ENCODE results near the gene BAIAP3. TPM values are rescaled to one million over a fixed set of nuclear protein-coding genes. Genes with fewer than 3 reads are reported as not detected.

The BAIAP3 gene
- polyA plus RNA-seq, 3 donors from 2014 or later = 1.9 to 4.0 TPM; not detected in 1

GRCh38 chr16:1315081-1316032, 18.1 kb upstream of the BAIAP3 start:
- no peak overlapping the region for H3K27ac Mint-ChIP-seq
- no peaks in the 10 kb centered on the region for H3K9me3 Mint-ChIP-seq
- peaks cover 4 to 8% (median 7%) of the 10 kb centered on the region in 3 donors for H3K27me3 Mint-ChIP-seq (ENCODE audit: low read depth in 3 of 3)
- peaks cover 8 to 33% (median 9%) of the 10 kb centered on the region in 3 donors for H3K36me3 Mint-ChIP-seq
- no peak for DNase-seq
- no peak overlapping the region for H3K4me3 Mint-ChIP-seq
- H3K4me1 Mint-ChIP-seq = peaks cover 24 to 38% of the 10 kb centered on the region in 2 donors

- Mint-ChIP-seq H3K9me3 (no peaks in the 10 kb centered on the region), H3K27me3 (ENCODE audit: low read depth in 3 of 3) (peaks cover 4 to 8% (median 6%) of the 10 kb centered on the region in 3 donors), H3K36me3 (peaks cover 8 to 34% (median 9%) of the 10 kb centered on the region in 3 donors), H3K4me1 (peaks cover 17 to 31% of the 10 kb centered on the region in 2 donors), H3K4me3 (no peak overlapping the region), H3K27ac (no peak overlapping the region)
- DNase-seq = no peak
Observed at GRCh38 chr16:1316033-1316405, 17.4 kb upstream of the BAIAP3 start.

- H3K4me1 Mint-ChIP-seq = peaks cover 7 to 18% of the 10 kb centered on the region in 2 donors
- DNase-seq = no peak
- H3K36me3 Mint-ChIP-seq = peaks cover 8 to 34% (median 9%) of the 10 kb centered on the region in 3 donors
- no peak overlapping the region for H3K4me3 Mint-ChIP-seq
- no peaks in the 10 kb centered on the region for H3K9me3 Mint-ChIP-seq
- no peak overlapping the region for H3K27ac Mint-ChIP-seq
- peaks cover 4 to 13% (median 7%) of the 10 kb centered on the region in 3 donors for H3K27me3 Mint-ChIP-seq (ENCODE audit: low read depth in 3 of 3)
Observed at GRCh38 chr16:1317479-1318267, 15.8 kb upstream of the BAIAP3 start.

DNA sequence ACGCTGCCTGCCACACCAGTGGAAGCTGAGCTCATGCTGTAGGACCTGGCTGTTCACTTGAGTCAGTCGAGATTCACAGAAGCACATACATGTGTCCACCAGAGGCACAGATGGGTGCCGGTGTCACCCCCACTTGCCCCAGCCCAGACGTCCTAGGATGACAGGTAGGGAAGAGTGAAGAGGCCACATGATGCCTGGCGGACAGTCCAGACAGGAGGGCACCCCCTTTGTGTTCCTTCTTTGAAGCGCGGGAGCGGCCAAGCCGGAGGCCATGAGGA, 15.2 kb upstream of the BAIAP3 start:
- no peak for DNase-seq
- Mint-ChIP-seq H3K4me3 (no peak overlapping the region), H3K36me3 (peaks cover 8 to 34% (median 9%) of the 10 kb centered on the region in 3 donors), H3K27ac (peak overlapping the region in 2 of 6 donors; percentile 46 to 62), H3K27me3 (ENCODE audit: low read depth in 3 of 3) (peaks cover 4 to 14% (median 5%) of the 10 kb centered on the region in 3 donors), H3K4me1 (peaks cover 1 to 13% of the 10 kb centered on the region in 2 donors), H3K9me3 (no peaks in the 10 kb centered on the region)

DNA sequence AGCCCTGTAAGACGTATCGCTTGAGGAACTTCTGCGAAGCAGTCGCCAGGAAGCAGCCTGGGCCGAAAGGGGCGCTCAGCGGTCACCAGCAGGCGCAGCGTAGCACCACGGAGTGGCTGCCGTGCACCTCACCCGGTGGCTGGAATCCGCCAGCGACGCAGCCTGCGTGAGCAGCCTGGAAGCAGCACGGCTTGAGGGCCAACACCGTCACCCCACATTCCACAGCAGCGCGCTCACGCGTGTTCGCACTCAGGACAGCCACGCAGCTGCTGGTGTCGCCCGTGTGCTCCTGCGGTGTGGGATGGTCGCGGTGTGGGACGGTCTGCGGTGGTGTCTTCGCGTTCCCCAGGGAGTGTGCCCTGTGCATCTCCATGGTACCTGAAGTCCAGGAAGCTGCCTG, 14.4 kb upstream of the BAIAP3 start:
- H3K36me3 Mint-ChIP-seq = peaks cover 8 to 34% (median 9%) of the 10 kb centered on the region in 3 donors
- H3K9me3 Mint-ChIP-seq = no peaks in the 10 kb centered on the region
- no peak overlapping the region for H3K27ac Mint-ChIP-seq
- no peak for DNase-seq
- peaks cover 0 to 12% of the 10 kb centered on the region in 2 donors for H3K4me1 Mint-ChIP-seq
- H3K27me3 Mint-ChIP-seq (ENCODE audit: low read depth in 3 of 3) = peaks cover 4 to 16% (median 5%) of the 10 kb centered on the region in 3 donors
- H3K4me3 Mint-ChIP-seq = no peak overlapping the region

DNA sequence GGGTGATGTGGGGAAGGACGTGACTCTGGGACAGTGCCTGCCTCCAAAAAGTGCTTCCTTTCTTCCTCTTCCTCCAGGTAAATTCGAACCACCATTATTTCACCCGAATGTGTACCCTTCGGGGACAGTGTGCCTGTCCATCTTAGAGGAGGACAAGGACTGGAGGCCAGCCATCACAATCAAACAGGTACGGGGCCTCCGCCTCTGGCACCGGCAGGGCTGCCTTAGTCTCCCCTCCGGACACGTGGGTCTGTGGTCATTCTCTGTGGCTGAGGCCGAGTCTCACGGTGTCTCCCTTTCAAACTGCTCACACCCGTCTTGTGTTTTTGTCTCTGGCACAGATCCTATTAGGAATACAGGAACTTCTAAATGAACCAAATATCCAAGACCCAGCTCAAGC, 13.3 kb upstream of the BAIAP3 start:
- Mint-ChIP-seq H3K27ac (peak overlapping the region in 1 of 6 donors; percentile 57), H3K27me3 (ENCODE audit: low read depth in 3 of 3) (peaks cover 2 to 18% (median 10%) of the 10 kb centered on the region in 3 donors), H3K4me3 (no peak overlapping the region), H3K4me1 (peaks cover 0 to 4% of the 10 kb centered on the region in 2 donors), H3K9me3 (no peaks in the 10 kb centered on the region), H3K36me3 (peaks cover 8 to 34% (median 9%) of the 10 kb centered on the region in 3 donors)
- no peak for DNase-seq

- Mint-ChIP-seq H3K4me1 (peaks cover 0 to 2% of the 10 kb centered on the region in 2 donors), H3K9me3 (no peaks in the 10 kb centered on the region), H3K36me3 (peaks cover 8 to 34% (median 9%) of the 10 kb centered on the region in 3 donors), H3K4me3 (no peak overlapping the region), H3K27ac (no peak overlapping the region), H3K27me3 (ENCODE audit: low read depth in 3 of 3) (peaks cover 2 to 18% (median 11%) of the 10 kb centered on the region in 3 donors)
- no peak for DNase-seq
Observed at GRCh38 chr16:1320658-1321240, 12.7 kb upstream of the BAIAP3 start.

DNA sequence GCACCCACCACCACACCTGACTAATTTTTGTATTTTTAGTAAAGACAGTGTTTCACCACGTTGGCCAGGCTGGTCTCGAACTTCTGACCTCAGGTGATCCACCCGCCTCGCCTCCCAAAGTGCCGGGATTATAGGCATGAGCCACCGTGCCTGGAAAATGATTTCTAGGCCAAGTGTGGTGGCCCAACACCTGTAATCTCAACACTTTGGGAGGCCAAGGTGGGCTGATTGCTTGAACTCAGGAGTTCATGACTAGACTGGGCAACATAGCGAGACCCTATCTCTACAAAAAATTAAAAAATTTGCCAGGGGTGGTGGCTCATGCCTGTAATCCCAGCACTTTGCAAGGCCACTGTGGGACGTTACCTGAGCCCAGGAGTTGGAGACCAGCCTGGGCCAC, 11.0 kb upstream of the BAIAP3 start:
- DNase-seq = no peak
- Mint-ChIP-seq H3K4me1 (peaks cover 2 to 5% of the 10 kb centered on the region in 2 donors), H3K36me3 (peaks cover 5 to 27% (median 8%) of the 10 kb centered on the region in 3 donors), H3K9me3 (no peaks in the 10 kb centered on the region), H3K4me3 (no peak overlapping the region), H3K27me3 (ENCODE audit: low read depth in 3 of 3) (peaks cover 2 to 15% (median 11%) of the 10 kb centered on the region in 3 donors), H3K27ac (no peak overlapping the region)

DNA sequence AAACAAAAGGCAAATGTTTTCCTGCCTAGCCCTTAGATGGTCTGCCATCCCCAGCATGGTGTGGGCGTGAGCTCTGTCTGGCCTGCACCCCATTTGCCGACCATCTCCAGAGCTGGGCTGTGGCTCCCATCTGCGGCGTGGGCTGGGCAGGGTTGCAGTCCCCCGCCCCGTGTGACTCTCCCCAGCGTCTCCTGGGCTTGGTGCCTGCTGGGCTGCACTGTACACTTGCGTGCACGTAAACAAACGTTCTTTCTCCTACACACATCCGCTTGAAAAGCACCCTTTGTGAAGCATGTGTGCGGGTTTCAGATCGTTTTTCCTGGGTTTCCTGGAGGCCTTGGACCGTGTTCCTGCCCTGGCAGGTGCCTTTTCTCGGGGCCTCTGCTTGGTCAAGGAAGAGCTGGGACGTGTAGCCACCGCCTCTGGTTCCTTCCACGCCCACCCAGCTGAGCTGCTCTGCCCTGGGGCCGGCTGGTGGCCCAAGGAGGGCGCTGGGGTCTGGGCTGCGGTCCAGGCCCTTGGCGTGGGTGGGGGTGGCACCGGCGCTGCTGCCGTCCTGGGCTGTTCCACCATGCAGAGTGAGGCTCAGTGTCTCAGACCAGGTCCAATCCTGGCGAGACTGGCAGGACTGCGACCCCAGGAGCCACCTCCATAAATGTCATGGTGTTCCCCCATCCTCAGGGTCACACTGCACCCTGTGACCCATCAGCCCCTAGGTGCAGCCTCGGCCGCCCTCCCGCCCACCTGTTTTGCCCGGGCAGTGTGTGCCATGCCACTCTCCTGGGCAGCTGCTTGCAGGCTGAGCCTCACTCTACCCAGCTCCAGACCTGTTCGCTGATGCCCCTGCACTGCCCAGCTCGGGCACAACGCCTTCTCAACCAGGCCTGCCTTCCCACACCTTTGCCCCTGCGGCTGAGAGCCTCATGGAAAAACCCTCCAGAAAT, 9.9 kb upstream of the BAIAP3 start:
- Mint-ChIP-seq H3K4me3 (no peak overlapping the region), H3K9me3 (no peaks in the 10 kb centered on the region), H3K27ac (no peak overlapping the region), H3K36me3 (peaks cover 0 to 16% (median 5%) of the 10 kb centered on the region in 3 donors), H3K4me1 (peaks cover 2 to 5% of the 10 kb centered on the region in 2 donors), H3K27me3 (ENCODE audit: low read depth in 3 of 3) (peaks cover 2 to 11% (median 9%) of the 10 kb centered on the region in 3 donors)
- no peak for DNase-seq

DNA sequence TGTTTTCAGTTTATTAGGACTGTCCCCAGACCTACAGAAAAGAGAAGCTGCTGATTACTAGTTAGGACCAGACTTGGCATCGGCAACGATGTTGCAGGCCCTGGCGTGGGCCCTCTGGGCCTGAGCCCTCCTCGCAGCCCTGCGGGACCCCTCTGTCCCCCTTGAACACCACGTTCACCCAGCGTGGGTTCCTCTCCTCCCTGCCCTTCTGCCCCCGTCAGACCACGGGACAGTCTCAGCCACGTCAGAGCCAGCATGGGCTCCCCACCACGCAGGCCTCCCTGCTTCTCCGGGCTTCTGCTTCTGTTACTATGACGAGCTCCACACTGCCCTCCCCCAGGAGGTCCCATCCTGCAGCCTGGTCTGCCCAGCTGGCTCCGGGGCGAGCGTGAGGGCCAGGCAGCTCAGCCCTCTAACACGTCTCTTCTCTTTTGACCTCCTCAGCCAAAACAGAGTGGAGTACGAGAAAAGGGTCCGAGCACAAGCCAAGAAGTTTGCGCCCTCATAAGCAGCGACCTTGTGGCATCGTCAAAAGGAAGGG, 9.1 kb upstream of the BAIAP3 start:
- peaks cover under 1 to 5% of the 10 kb centered on the region in 2 donors for H3K4me1 Mint-ChIP-seq
- H3K9me3 Mint-ChIP-seq = no peaks in the 10 kb centered on the region
- DNase-seq = no peak
- H3K27ac Mint-ChIP-seq = peak overlapping the region in 1 of 6 donors; percentile 78
- peaks cover 0 to 11% (median 5%) of the 10 kb centered on the region in 3 donors for H3K36me3 Mint-ChIP-seq
- peaks cover under 1 to 11% (median 9%) of the 10 kb centered on the region in 3 donors for H3K27me3 Mint-ChIP-seq (ENCODE audit: low read depth in 3 of 3)
- no peak overlapping the region for H3K4me3 Mint-ChIP-seq

DNA sequence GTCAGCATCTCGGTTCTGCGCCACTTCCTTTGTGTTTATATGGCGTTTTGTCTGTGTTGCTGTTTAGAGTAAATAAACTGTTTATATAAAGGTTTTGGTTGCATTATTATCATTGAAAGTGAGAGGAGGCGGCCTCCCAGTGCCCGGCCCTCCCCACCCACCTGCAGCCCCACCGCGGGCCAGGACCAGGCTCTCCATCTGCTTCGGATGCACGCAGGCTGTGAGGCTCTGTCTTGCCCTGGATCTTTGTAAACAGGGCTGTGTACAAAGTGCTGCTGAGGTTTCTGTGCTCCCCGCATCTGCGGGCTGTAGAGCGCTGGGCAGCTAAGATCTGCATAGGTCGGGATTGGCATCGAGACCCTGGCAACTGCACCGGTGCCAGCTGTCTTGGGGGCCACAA, 8.2 kb upstream of the BAIAP3 start:
- Mint-ChIP-seq H3K4me3 (no peak overlapping the region), H3K9me3 (no peaks in the 10 kb centered on the region), H3K36me3 (peaks cover 0 to 5% (median under 1%) of the 10 kb centered on the region in 3 donors), H3K27me3 (ENCODE audit: low read depth in 3 of 3) (peaks cover 0 to 11% (median 9%) of the 10 kb centered on the region in 3 donors), H3K4me1 (peaks cover 0 to 5% of the 10 kb centered on the region in 2 donors), H3K27ac (no peak overlapping the region)
- DNase-seq = no peak

GRCh38 chr16:1325673-1326371, 7.6 kb upstream of the BAIAP3 start:
- H3K27ac Mint-ChIP-seq = no peak overlapping the region
- no peak overlapping the region for H3K4me3 Mint-ChIP-seq
- H3K9me3 Mint-ChIP-seq = no peaks in the 10 kb centered on the region
- peaks cover 0 to 11% (median 9%) of the 10 kb centered on the region in 3 donors for H3K27me3 Mint-ChIP-seq (ENCODE audit: low read depth in 3 of 3)
- H3K4me1 Mint-ChIP-seq = peaks cover 0 to 5% of the 10 kb centered on the region in 2 donors
- peaks cover 0 to 4% (median 0%) of the 10 kb centered on the region in 3 donors for H3K36me3 Mint-ChIP-seq
- no peak for DNase-seq

Data from immature natural killer cell (primary cell).